H1 (cell line): ENCODE results near the gene UROS.

Source experiments
- EP300 ChIP-seq, 2 experiments: IDR thresholded peaks; 1 replicate in 1 of 2; 2 replicates in 1 of 2; pipeline ENCODE4 v1.6.1; 2011 to 2012; ENCODE audit warnings: low read depth in 2 of 2, low read length in 2 of 2, mild to moderate bottlenecking in 2 of 2, borderline replicate concordance in 1 of 2, inconsistent platforms in 1 of 2, moderate library complexity in 1 of 2
- EZH2 ChIP-seq: fragments of 200-600 bp; sonication (generic); IDR thresholded peaks from 2 replicates; pipeline ENCODE4 v1.7.1; 2012; ENCODE audit warnings: low read depth, mild to moderate bottlenecking, moderate library complexity, low read length, inconsistent platforms; ENCODE audit not compliant: severe bottlenecking
- GABPA ChIP-seq: IDR thresholded peaks from 2 replicates; pipeline ENCODE4 v1.6.1; 2011; ENCODE audit warnings: mild to moderate bottlenecking, low read length, moderate library complexity, borderline replicate concordance; ENCODE audit not compliant: insufficient read depth
- KDM1A ChIP-seq: fragments of 200-600, 300-600 bp; sonication (generic); IDR thresholded peaks from 2 replicates; pipeline ENCODE4 v1.7.1; 2016; ENCODE audit warnings: mild to moderate bottlenecking, low read length, borderline replicate concordance
- KDM5A ChIP-seq: fragments of 200-600 bp; IDR thresholded peaks from 2 replicates; pipeline ENCODE4 v1.7.1; 2012; ENCODE audit warnings: mild to moderate bottlenecking, low read length, inconsistent platforms, mixed read lengths
- NRF1 ChIP-seq: IDR thresholded peaks from 2 replicates; pipeline ENCODE4 v1.6.1; 2011; ENCODE audit warnings: mild to moderate bottlenecking, low read depth, low read length, improper control_type of control experiment
- POLR2A ChIP-seq, 2 experiments: IDR thresholded peaks; 1 replicate in 1 of 2; 2 replicates in 1 of 2; pipeline ENCODE4 v1.6.1; 2011; ENCODE audit warnings: low read depth in 2 of 2, low read length in 2 of 2, mild to moderate bottlenecking in 2 of 2; ENCODE audit errors: control extremely low read depth in 1 of 2
- POLR2AphosphoS5 ChIP-seq: IDR thresholded peaks from 2 replicates; pipeline ENCODE4 v1.6.1; 2011; ENCODE audit warnings: low read depth, low read length
- TF ChIP-seq, protein P1 (sequence below), 3 experiments: IDR thresholded peaks; 1 replicate in 2 of 3; 2 replicates in 1 of 3; pipeline versions ENCODE4 v1.5.1 to v1.6.1; 2011; ENCODE audit warnings: low read length in 3 of 3, mild to moderate bottlenecking in 3 of 3, inconsistent platforms in 2 of 3, low read depth in 1 of 3, moderate library complexity in 1 of 3; ENCODE audit not compliant: insufficient read depth in 1 of 3; ENCODE audit errors: control extremely low read depth in 1 of 3

DNA sequence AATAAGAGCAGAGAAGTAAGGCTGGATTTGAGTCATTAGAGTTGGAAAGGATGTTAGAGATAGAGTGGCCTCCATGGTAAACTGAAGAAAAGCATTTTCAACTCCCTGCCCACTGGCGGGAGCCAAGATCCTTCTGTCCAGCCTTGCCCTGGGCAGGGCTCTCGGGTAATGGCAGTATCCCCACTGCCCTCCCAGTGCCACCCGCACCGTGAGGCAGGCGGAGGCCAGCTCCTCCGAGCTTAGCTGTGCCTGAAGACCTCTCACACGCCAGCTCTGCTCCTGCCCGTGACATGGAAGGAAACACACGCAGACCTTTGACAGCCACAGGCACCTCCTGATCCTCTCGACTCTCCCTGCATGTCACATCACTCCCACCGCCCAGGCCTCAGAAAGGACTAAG is 22.6 kb upstream of the UROS start:
- TF ChIP-seq EP300 (IDR thresholded peaks at IDR 0.05; ENCODE audit: borderline replicate concordance in 1 of 2, low read depth in 2 of 2, low read length in 2 of 2): no peak
- no peak for TF ChIP-seq POLR2A (IDR thresholded peaks at IDR 0.05; ENCODE audit: control extremely low read depth in 1 of 2, low read depth in 2 of 2, low read length in 2 of 2)
- TF ChIP-seq GABPA: no peak
- no peak for TF ChIP-seq EZH2
- TF ChIP-seq, protein P1, sequence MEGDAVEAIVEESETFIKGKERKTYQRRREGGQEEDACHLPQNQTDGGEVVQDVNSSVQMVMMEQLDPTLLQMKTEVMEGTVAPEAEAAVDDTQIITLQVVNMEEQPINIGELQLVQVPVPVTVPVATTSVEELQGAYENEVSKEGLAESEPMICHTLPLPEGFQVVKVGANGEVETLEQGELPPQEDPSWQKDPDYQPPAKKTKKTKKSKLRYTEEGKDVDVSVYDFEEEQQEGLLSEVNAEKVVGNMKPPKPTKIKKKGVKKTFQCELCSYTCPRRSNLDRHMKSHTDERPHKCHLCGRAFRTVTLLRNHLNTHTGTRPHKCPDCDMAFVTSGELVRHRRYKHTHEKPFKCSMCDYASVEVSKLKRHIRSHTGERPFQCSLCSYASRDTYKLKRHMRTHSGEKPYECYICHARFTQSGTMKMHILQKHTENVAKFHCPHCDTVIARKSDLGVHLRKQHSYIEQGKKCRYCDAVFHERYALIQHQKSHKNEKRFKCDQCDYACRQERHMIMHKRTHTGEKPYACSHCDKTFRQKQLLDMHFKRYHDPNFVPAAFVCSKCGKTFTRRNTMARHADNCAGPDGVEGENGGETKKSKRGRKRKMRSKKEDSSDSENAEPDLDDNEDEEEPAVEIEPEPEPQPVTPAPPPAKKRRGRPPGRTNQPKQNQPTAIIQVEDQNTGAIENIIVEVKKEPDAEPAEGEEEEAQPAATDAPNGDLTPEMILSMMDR (IDR thresholded peaks at IDR 0.05; ENCODE audit: control extremely low read depth in 1 of 3, insufficient read depth in 1 of 3, low read depth in 1 of 3, low read length in 3 of 3): no peak
- no peak for TF ChIP-seq KDM1A
- no peak for TF ChIP-seq POLR2AphosphoS5
- TF ChIP-seq KDM5A: no peak
- TF ChIP-seq NRF1: no peak
